ENCODE data around the gene AKAP5. TPM values are rescaled to one million over a fixed set of nuclear protein-coding genes. Genes with fewer than 3 reads are reported as not detected.

Gene AKAP5
- polyA plus RNA-seq, 1 donor (not counting 4 experiments of a cell fraction or from before 2014, with no cell fraction given): 0.08 TPM

DNA sequence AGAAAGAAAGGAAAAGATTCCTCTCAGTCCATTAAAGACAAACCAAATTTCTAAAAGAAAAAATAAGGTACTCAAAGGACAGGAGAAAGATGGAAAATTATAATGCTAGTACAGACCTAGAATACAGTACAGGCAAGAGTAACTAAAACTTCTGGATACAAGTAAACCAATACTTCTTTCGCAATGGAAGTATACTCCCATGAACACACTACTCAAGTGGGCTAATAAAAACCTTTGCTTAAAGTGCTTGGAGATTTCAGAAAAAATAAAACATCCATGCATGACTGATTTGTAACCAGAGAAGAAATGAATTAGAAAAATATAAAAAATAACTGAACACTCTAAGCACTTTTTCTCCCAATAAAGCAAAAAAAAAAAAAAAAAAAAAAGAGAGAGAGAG, 34.8 kb downstream of the AKAP5 start:
- TF ChIP-seq, protein P1, sequence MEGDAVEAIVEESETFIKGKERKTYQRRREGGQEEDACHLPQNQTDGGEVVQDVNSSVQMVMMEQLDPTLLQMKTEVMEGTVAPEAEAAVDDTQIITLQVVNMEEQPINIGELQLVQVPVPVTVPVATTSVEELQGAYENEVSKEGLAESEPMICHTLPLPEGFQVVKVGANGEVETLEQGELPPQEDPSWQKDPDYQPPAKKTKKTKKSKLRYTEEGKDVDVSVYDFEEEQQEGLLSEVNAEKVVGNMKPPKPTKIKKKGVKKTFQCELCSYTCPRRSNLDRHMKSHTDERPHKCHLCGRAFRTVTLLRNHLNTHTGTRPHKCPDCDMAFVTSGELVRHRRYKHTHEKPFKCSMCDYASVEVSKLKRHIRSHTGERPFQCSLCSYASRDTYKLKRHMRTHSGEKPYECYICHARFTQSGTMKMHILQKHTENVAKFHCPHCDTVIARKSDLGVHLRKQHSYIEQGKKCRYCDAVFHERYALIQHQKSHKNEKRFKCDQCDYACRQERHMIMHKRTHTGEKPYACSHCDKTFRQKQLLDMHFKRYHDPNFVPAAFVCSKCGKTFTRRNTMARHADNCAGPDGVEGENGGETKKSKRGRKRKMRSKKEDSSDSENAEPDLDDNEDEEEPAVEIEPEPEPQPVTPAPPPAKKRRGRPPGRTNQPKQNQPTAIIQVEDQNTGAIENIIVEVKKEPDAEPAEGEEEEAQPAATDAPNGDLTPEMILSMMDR (optimal IDR thresholded peaks at IDR 0.05 in 1 of 3, IDR thresholded peaks at IDR 0.05 in 1 of 3, conservative IDR thresholded peaks at IDR 0.05 in 1 of 3; ENCODE audit: extremely low read depth in 1 of 3, insufficient read depth in 2 of 3, low read length in 3 of 3): no peak
- TF ChIP-seq EZH2 (IDR thresholded peaks at IDR 0.05; ENCODE audit: low read length): no peak
- Histone ChIP-seq H3K9ac (ENCODE audit: control insufficient read depth, extremely low read depth, insufficient read depth, low read length) (no peak overlapping the region), H2AFZ (ENCODE audit: control insufficient read depth, low read length) (no peak overlapping the region), H3K27ac (ENCODE audit: control insufficient read depth, insufficient read depth, low read length) (no peak overlapping the region), H4K20me1 (ENCODE audit: control insufficient read depth, extremely low read depth, insufficient read depth, low read length) (no peaks in the 10 kb centered on the region), H3K4me2 (ENCODE audit: control insufficient read depth, extremely low read depth, insufficient read depth, low read depth, low read length) (no peak overlapping the region), H3K9me1 (ENCODE audit: control insufficient read depth, extremely low read depth, insufficient read depth, low read length) (no peaks in the 10 kb centered on the region), H3K27me3 (ENCODE audit: control insufficient read depth, extremely low read depth, insufficient read depth, low read length) (no peaks in the 10 kb centered on the region), H3K4me3 (ENCODE audit: control insufficient read depth in 2 of 3, extremely low read depth in 1 of 3, insufficient read depth in 2 of 3, low read depth in 1 of 3, low read length in 3 of 3) (no peak overlapping the region), H3K79me2 (ENCODE audit: control insufficient read depth, insufficient read depth, low read length) (peaks cover 18% of the 10 kb centered on the region), H3K36me3 (ENCODE audit: control insufficient read depth in 2 of 2, extremely low read depth in 1 of 2, insufficient read depth in 2 of 2, low read length in 2 of 2) (peaks cover 4% of the 10 kb centered on the region in 2 experiments), H3K9me3 (ENCODE audit: control insufficient read depth, low read depth, low read length) (no peaks in the 10 kb centered on the region), H3K4me1 (ENCODE audit: control insufficient read depth, extremely low read depth, insufficient read depth, low read length) (peaks cover 16% of the 10 kb centered on the region)
- FAIRE-seq: no peak
- dilution Hi-C loops (cut with MboI; ENCODE audit: extremely low pct_ligation_motif_present, low sequenced_read_pairs): no loop called here
- no peak for DNase-seq (ENCODE audit: low read depth, low spot score)

DNA sequence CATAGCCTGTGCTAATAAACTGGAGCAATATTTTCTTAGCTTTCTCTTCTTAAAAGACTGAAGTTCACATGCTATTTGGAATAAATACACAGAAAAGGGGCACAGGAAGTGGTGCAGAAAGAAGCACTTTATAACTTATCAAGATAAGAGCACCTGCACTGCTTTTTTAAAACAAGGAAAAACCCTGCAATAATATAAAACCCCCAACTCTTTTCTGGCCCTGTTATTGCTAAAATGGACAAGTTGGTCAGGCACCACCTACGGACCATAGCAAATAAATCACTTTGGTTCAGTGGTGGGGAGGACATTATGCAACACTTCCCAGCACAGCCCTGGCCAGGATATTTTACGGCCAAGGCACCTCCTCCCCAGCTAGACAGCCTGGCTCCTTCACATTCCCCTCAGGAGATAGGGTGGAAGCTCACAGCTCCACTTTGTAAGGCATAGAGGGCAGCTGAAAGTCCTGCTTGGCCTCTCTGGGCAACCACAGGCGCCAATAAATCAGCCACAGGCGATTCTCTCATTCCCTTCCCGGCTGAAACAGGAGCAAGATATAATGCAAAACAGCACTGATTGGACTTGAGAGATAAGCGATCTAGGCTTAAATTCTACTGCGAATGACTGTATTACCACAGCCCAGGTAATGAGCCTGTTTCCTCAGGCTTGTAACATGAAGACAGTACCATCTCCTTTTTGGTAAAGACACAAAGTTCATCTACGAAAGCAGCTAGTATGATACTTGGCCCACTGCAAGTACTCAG, 36.3 kb downstream of the AKAP5 start:
- peaks cover 2 to 4% of the 10 kb centered on the region in 2 experiments for H3K36me3 ChIP-seq (ENCODE audit: control insufficient read depth in 2 of 2, extremely low read depth in 1 of 2, insufficient read depth in 2 of 2, low read length in 2 of 2)
- FAIRE-seq (peak; percentile 17), DNase-seq (ENCODE audit: low read depth, low spot score) (no peak)
- H3K27me3 ChIP-seq (ENCODE audit: control insufficient read depth, extremely low read depth, insufficient read depth, low read length): no peaks in the 10 kb centered on the region
- H3K4me1 ChIP-seq (ENCODE audit: control insufficient read depth, extremely low read depth, insufficient read depth, low read length): peaks cover 24% of the 10 kb centered on the region
- peak overlapping the region; percentile 97 for H3K27ac ChIP-seq (ENCODE audit: control insufficient read depth, insufficient read depth, low read length)
- peak overlapping the region; percentile 97 for H3K9ac ChIP-seq (ENCODE audit: control insufficient read depth, extremely low read depth, insufficient read depth, low read length)
- dilution Hi-C loops (cut with MboI; ENCODE audit: extremely low pct_ligation_motif_present, low sequenced_read_pairs): no loop called here
- H3K9me1 ChIP-seq (ENCODE audit: control insufficient read depth, extremely low read depth, insufficient read depth, low read length): no peaks in the 10 kb centered on the region
- peak overlapping the region; percentile 83 for H3K4me2 ChIP-seq (ENCODE audit: control insufficient read depth, extremely low read depth, insufficient read depth, low read depth, low read length)
- no peaks in the 10 kb centered on the region for H4K20me1 ChIP-seq (ENCODE audit: control insufficient read depth, extremely low read depth, insufficient read depth, low read length)
- peaks cover 32% of the 10 kb centered on the region for H3K79me2 ChIP-seq (ENCODE audit: control insufficient read depth, insufficient read depth, low read length)
- TF ChIP-seq, protein P1 (optimal IDR thresholded peaks at IDR 0.05 in 1 of 3, IDR thresholded peaks at IDR 0.05 in 1 of 3, conservative IDR thresholded peaks at IDR 0.05 in 1 of 3; ENCODE audit: extremely low read depth in 1 of 3, insufficient read depth in 2 of 3, low read length in 3 of 3): no peak
- TF ChIP-seq EZH2 (IDR thresholded peaks at IDR 0.05; ENCODE audit: low read length): no peak
- H3K9me3 ChIP-seq (ENCODE audit: control insufficient read depth, low read depth, low read length): no peaks in the 10 kb centered on the region
- peak overlapping the region; percentile 69 for H2AFZ ChIP-seq (ENCODE audit: control insufficient read depth, low read length)
- peak overlapping the region; percentile 66 to 88 (median 79) for H3K4me3 ChIP-seq (ENCODE audit: control insufficient read depth in 2 of 3, extremely low read depth in 1 of 3, insufficient read depth in 2 of 3, low read depth in 1 of 3, low read length in 3 of 3)

Measured in keratinocyte (primary cell).